Tibial nerve (tissue), 4 donors: Measurements from ENCODE around the gene CCDC9. TPM values are rescaled to one million over a fixed set of nuclear protein-coding genes. Genes with fewer than 3 reads are reported as not detected.

ENCODE experiments used
- DNase-seq, 2 donors: peaks; one replicate each; pipeline ENCODE4 v3.0.0-alpha.2; 2019; ENCODE audit warnings: low spot score in 2 of 2
- H3K27ac ChIP-seq, 4 donors: fragments of 200-600 bp; sonication (generic) in 3 of 4; one replicate each; pipeline ENCODE4 v1.5.1; 2017 to 2019; ENCODE audit warnings: mild to moderate bottlenecking in 1 of 4
- H3K27me3 ChIP-seq, 2 donors: fragments of 200-600 bp; sonication (generic) in 1 of 2; one replicate each; pipeline versions ENCODE4 v1.5.1 to v1.6.0; 2017 to 2019
- H3K36me3 ChIP-seq, 3 donors: fragments of 200-600 bp; sonication (generic); one replicate each; pipeline ENCODE4 v1.5.1; 2018 to 2019
- H3K4me1 ChIP-seq, 4 donors: fragments of 200-600 bp; sonication (generic) in 3 of 4; one replicate each; pipeline ENCODE4 v1.5.1; 2017 to 2019
- H3K4me3 ChIP-seq, 4 donors: fragments of 200-600 bp; sonication (generic) in 3 of 4; one replicate each; pipeline ENCODE4 v1.5.1; 2017 to 2019; ENCODE audit warnings: mild to moderate bottlenecking in 1 of 4, moderate library complexity in 1 of 4
- H3K9me3 ChIP-seq, 4 donors: fragments of 200-600 bp; sonication (generic) in 3 of 4; one replicate each; pipeline ENCODE4 v1.5.1; 2017 to 2019
- EP300 ChIP-seq, 2 donors: sonication (generic); formaldehyde crosslinking; IDR thresholded peaks; one replicate each; pipeline ENCODE4 v1.6.1; 2017; ENCODE audit warnings: antibody characterized with exemption in 2 of 2, mild to moderate bottlenecking in 1 of 2
- POLR2A ChIP-seq, 2 donors: fragments of 450-650 bp; IDR thresholded peaks; one replicate each; pipeline ENCODE4 v1.6.1; 2017; ENCODE audit warnings: antibody characterized with exemption in 2 of 2, mild to moderate bottlenecking in 2 of 2, moderate library complexity in 2 of 2
- WGBS, 2 donors: methylation state at CpG; one replicate each; pipeline ENCODE4 v1.1.5; 2018; 5-methylcytosine and 5-hydroxymethylcytosine counted together
- total RNA-seq, 4 donors: library from RNA; depleted of rRNA; stranded (reverse); fragments of >200 nt; gene quantifications; one replicate each; pipeline ENCODE4 v1.1.0, GENCODE V29; 2016
- TF ChIP-seq, protein P1 (sequence below), 5 experiments: fragments of 200-600 bp in 3 of 5; fragments of 450-650 bp in 2 of 5; sonication (generic) in 3 of 5; IDR thresholded peaks; one replicate each; pipeline ENCODE4 v1.5.1; 2016 to 2019; ENCODE audit warnings: antibody characterized with exemption in 5 of 5, mild to moderate bottlenecking in 3 of 5, moderate library complexity in 2 of 5

CCDC9 gene
- total RNA-seq, 4 donors from 2014 or later, result 23.8 to 39.0 (median 32.7) TPM

DNA sequence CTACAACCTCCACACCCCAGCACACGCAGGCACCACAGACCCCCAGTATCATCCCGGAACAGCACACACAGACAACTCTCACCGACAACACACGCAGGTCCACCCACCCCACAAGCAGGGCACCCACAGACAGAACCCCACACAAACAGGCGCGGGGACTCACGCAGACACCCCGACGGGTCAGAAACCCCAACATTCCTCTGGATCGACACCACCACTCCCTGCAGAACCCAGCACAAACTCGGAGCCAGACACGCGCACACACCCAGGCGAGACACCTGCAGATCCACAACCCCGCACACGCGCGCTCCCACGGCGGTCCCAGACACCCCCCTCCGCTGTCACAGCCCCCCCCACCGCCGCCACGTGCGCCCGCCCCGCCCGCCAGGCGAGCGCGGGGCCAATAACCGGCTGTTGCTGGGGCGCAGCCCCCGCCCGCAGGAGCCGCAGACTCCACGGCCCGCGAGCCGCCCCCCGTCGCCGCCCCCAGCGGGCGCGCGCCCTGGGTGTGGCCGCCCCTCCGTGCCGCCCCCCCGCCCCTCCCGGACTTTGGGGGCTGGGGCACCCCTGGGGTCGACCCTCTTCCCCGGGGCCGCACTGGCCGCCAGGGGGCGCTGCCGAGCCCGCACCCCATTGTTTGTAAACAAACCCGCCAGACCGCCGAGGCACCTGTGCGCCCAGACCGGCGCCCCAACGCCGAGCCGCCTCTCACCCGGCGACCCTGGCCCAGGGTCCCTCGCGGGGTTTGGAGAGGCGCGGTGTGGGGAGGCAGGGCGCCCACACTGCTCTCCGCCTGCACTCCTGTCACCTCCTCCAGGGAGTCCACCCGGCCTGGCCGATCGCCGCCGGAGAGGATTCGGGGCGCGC, 26.0 kb upstream of the CCDC9 start:
- H3K4me1 ChIP-seq, result peaks cover 0 to 65% (median 41%) of the 10 kb centered on the region in 4 donors
- H3K36me3 ChIP-seq, result no peaks in the 10 kb centered on the region
- H3K27ac ChIP-seq, result peak overlapping the region; percentile 93 to 100 (median 98)
- DNase-seq, result peak; percentile 57 to 61
- WGBS, 2 donors, result 0 to 2% methylated on average over 12 to 47 of the region's 84 CpGs
- TF ChIP-seq, protein P1, sequence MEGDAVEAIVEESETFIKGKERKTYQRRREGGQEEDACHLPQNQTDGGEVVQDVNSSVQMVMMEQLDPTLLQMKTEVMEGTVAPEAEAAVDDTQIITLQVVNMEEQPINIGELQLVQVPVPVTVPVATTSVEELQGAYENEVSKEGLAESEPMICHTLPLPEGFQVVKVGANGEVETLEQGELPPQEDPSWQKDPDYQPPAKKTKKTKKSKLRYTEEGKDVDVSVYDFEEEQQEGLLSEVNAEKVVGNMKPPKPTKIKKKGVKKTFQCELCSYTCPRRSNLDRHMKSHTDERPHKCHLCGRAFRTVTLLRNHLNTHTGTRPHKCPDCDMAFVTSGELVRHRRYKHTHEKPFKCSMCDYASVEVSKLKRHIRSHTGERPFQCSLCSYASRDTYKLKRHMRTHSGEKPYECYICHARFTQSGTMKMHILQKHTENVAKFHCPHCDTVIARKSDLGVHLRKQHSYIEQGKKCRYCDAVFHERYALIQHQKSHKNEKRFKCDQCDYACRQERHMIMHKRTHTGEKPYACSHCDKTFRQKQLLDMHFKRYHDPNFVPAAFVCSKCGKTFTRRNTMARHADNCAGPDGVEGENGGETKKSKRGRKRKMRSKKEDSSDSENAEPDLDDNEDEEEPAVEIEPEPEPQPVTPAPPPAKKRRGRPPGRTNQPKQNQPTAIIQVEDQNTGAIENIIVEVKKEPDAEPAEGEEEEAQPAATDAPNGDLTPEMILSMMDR (IDR thresholded peaks at IDR 0.05), result peak; percentile 88 to 99 (median 95)
- TF ChIP-seq EP300 (IDR thresholded peaks at IDR 0.05), result no peak
- peak overlapping the region; percentile 90 to 99 (median 96) for H3K4me3 ChIP-seq
- no peaks in the 10 kb centered on the region for H3K27me3 ChIP-seq
- H3K9me3 ChIP-seq, result no peaks in the 10 kb centered on the region

DNA sequence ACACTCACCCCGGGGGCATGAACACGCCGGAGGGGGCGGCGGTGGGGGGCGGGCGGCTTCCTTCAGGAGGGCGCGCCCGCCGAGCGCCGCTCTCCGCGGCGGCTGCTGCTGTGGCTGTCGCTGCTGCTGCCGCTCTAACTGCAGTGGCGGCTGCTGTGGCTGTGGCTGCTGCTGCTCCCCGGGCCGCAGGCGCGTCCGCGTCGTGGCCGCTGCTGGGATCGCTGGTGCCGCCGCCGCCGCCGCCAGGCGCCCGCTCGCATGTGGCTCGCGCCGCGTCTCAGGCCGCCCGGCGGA, 25.5 kb upstream of the CCDC9 start, which contains the start of gene BBC3:
Gene BBC3, minus strand, starts transcription at position 279 of the 294 bp plus-strand sequence. CDS start 2,768 bp downstream, outside the sequence.
- 0% methylated on average over 16 of the region's 43 CpGs for WGBS, 2 donors
- Histone ChIP-seq H3K27me3 (no peaks in the 10 kb centered on the region), H3K27ac (peak within 1 kb of the TSS; percentile 93 to 100 (median 98)), H3K36me3 (no peaks in the 10 kb centered on the region), H3K4me3 (peak within 1 kb of the TSS; percentile 90 to 99 (median 96)), H3K9me3 (no peaks in the 10 kb centered on the region), H3K4me1 (peaks cover 0 to 60% (median 36%) of the 10 kb centered on the region in 4 donors)
- no peak for TF ChIP-seq EP300 (IDR thresholded peaks at IDR 0.05)
- TF ChIP-seq POLR2A (IDR thresholded peaks at IDR 0.05), result peak in 1 of 2 donors; percentile 71
- TF ChIP-seq, protein P1 (IDR thresholded peaks at IDR 0.05), result no peak
- no peak for DNase-seq

DNA sequence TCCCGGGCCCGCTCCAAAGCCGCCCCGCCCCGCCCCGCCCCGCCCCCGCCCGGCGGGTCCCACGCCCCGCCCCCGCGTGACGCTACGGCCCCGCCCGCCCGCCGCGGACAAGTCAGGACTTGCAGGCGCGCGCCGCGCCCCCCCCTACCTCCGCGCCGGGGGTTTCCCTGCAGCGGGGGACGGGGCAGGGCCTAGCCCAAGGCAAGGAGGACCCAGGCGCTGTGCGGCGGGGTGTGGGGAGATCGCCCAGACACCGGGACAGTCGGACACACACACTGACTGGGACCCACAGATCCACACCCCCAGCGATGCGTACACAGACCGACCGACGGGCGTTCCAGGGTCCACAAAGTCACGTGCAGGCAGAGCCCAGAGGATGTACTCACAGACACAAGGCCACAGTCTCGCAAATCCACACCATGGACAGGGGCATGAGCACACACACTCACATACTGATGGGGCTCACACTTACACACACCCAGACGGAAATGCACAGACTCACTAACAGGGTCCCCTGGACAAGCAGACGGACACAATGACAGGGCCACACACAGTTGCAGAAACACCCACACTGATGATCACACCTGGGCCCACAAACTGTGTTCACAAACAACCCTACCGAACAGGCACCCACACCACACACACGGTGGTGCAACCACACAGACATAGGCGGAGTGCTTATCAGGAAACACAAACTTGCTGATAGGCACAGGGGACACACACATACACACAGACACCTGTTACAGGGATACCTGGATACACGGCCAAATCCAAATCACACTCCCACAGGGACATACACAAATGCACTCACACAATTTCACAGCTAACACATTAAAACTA, 24.9 kb upstream of the CCDC9 start:
- Histone ChIP-seq H3K27me3 (no peaks in the 10 kb centered on the region), H3K27ac (peak overlapping the region; percentile 66 to 100 (median 92)), H3K4me1 (peaks cover 0 to 59% (median 34%) of the 10 kb centered on the region in 4 donors), H3K4me3 (peak overlapping the region; percentile 38 to 99 (median 69)), H3K36me3 (no peaks in the 10 kb centered on the region), H3K9me3 (no peaks in the 10 kb centered on the region)
- 8 to 16% methylated on average over 14 to 28 of the region's 51 CpGs for whole genome bisulfite sequencing, 2 donors
- DNase-seq, result peak; percentile 76 to 83
- TF ChIP-seq EP300 (IDR thresholded peaks at IDR 0.05) (peak in 1 of 2 donors; percentile 56), POLR2A (IDR thresholded peaks at IDR 0.05) (no peak)
- TF ChIP-seq, protein P1 (IDR thresholded peaks at IDR 0.05), result no peak

DNA sequence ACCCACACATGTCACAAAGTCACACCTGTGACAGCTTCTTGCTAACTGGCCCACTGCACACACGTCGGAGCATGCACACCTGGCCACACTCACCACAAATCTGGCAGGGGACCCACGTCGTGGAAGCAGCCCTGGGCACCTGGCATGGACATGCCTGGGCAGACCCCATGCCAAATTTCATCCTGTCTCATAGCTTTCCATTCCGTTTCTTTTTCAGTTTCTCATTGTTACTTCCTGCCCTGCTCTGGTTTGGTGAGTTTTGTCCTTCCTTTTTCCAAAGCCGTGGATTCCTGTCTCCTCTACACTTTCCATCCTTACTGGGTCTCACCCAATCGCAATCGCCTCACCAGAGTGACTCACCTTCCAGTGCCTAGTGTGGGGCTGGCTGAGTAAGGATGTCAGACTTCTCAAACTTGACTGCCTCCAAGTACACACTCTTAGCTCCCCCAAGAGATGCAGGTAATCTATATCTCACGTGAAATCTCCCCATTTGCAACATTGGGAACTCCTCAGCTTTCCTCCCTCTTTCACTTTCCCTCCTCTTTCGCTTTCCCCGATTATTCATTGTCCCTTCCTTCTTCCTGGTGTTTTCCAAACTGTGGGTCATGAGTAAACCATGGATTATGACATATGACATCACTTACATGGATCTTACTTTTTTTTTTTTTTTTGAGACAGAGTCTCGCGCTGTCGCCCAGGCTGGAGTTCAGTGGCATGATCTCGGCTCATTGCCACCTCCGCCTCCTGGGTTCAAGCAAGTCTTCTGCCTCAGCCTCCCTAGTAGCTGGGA, 23.7 kb upstream of the CCDC9 start:
- peaks cover 0 to 47% (median 23%) of the 10 kb centered on the region in 4 donors for H3K4me1 ChIP-seq
- peak overlapping the region in 2 of 4 donors; percentile 7 to 9 for H3K4me3 ChIP-seq
- no peaks in the 10 kb centered on the region for H3K9me3 ChIP-seq
- no peaks in the 10 kb centered on the region for H3K27me3 ChIP-seq
- TF ChIP-seq, protein P1 (IDR thresholded peaks at IDR 0.05), result no peak
- TF ChIP-seq EP300 (IDR thresholded peaks at IDR 0.05) (no peak), POLR2A (IDR thresholded peaks at IDR 0.05) (no peak)
- peak overlapping the region; percentile 66 to 100 (median 92) for H3K27ac ChIP-seq
- no peaks in the 10 kb centered on the region for H3K36me3 ChIP-seq
- DNase-seq, result no peak
- WGBS, 2 donors, result 37 to 44% methylated on average over 16 of the region's 16 CpGs
